Liver (tissue), 9 donors: Measurements from ENCODE around the gene CACHD1. TPM values are rescaled to one million over a fixed set of nuclear protein-coding genes. Genes with fewer than 3 reads are reported as not detected.

ENCODE experiments used
- DNase-seq: peaks from one replicate; pipeline ENCODE4 v3.0.0-alpha.2; 2017; ENCODE audit warnings: low spot score
- H3K27ac ChIP-seq, 2 donors: one replicate each; pipeline ENCODE4 v1.7.0; 2013; ENCODE audit warnings: inconsistent platforms in 2 of 2, low read length in 2 of 2, control low read depth in 1 of 2, low read depth in 1 of 2, mild to moderate bottlenecking in 1 of 2
- H3K27me3 ChIP-seq, 4 donors: one replicate each; pipeline versions ENCODE4 v1.6.1 to v1.7.0; 2013; ENCODE audit warnings: low read length in 3 of 4, inconsistent platforms in 1 of 4, mild to moderate bottlenecking in 1 of 4, moderate library complexity in 1 of 4; ENCODE audit not compliant: control insufficient read depth in 4 of 4, insufficient read depth in 4 of 4
- H3K36me3 ChIP-seq, 4 donors: one replicate each; pipeline versions ENCODE4 v1.6.1 to v1.7.0; 2013; ENCODE audit warnings: low read length in 3 of 4, mild to moderate bottlenecking in 3 of 4, low read depth in 1 of 4, moderate library complexity in 1 of 4; ENCODE audit not compliant: control insufficient read depth in 4 of 4, insufficient read depth in 3 of 4
- H3K4me1 ChIP-seq, 4 donors: one replicate each; pipeline versions ENCODE4 v1.6.1 to v1.7.0; 2013; ENCODE audit warnings: low read length in 3 of 4, mild to moderate bottlenecking in 3 of 4, moderate library complexity in 1 of 4; ENCODE audit not compliant: control insufficient read depth in 4 of 4, insufficient read depth in 4 of 4
- H3K4me3 ChIP-seq, 3 donors: one replicate each; pipeline versions ENCODE4 v1.6.1 to v1.7.0; 2013; ENCODE audit warnings: low read length in 3 of 3, control low read depth in 1 of 3, low read depth in 1 of 3, mild to moderate bottlenecking in 1 of 3
- H3K9ac ChIP-seq, 2 donors: one replicate each; pipeline ENCODE4 v1.7.0; 2013; ENCODE audit warnings: low read length in 2 of 2, mild to moderate bottlenecking in 2 of 2, moderate library complexity in 2 of 2, control low read depth in 1 of 2, low read depth in 1 of 2
- H3K9me3 ChIP-seq, 4 donors: one replicate each; pipeline versions ENCODE4 v1.6.1 to v1.7.0; 2013; ENCODE audit warnings: low read length in 3 of 4; ENCODE audit not compliant: control insufficient read depth in 4 of 4
- ATF3 ChIP-seq: IDR thresholded peaks from 2 replicates; pipeline ENCODE4 v1.6.1; 2016; ENCODE audit warnings: antibody characterized with exemption
- EGR1 ChIP-seq, 2 donors: IDR thresholded peaks; 2 replicates each; pipeline ENCODE4 v1.6.1; 2016 to 2018; ENCODE audit warnings: antibody characterized with exemption in 2 of 2, low read depth in 2 of 2
- FOXA1 ChIP-seq: IDR thresholded peaks from 2 replicates; pipeline ENCODE4 v1.6.1; 2016; ENCODE audit warnings: antibody characterized with exemption
- FOXA2 ChIP-seq: IDR thresholded peaks from 2 replicates; pipeline ENCODE4 v1.6.1; 2016; ENCODE audit warnings: antibody characterized with exemption
- GABPA ChIP-seq, 2 donors: IDR thresholded peaks in 1 of 2; conservative IDR thresholded peaks in 1 of 2; 2 replicates each; pipeline ENCODE4 v1.6.1; 2016; ENCODE audit warnings: antibody characterized with exemption in 2 of 2, mild to moderate bottlenecking in 1 of 2, moderate library complexity in 1 of 2
- HNF4A ChIP-seq, 2 donors: conservative IDR thresholded peaks; 2 replicates each; pipeline ENCODE4 v1.6.1; 2016; ENCODE audit warnings: antibody characterized with exemption in 2 of 2, mild to moderate bottlenecking in 2 of 2
- HNF4G ChIP-seq: IDR thresholded peaks from 2 replicates; pipeline ENCODE4 v1.6.1; 2016; ENCODE audit warnings: antibody characterized with exemption
- JUND ChIP-seq, 2 donors: IDR thresholded peaks; 2 replicates each; pipeline ENCODE4 v1.6.1; 2016; ENCODE audit warnings: antibody characterized with exemption in 2 of 2
- MAX ChIP-seq: IDR thresholded peaks from 2 replicates; pipeline ENCODE4 v1.6.1; 2016; ENCODE audit warnings: antibody characterized with exemption
- NR2F2 ChIP-seq: IDR thresholded peaks from 2 replicates; pipeline ENCODE4 v1.6.1; 2016; ENCODE audit warnings: antibody characterized with exemption
- RAD21 ChIP-seq, 2 donors: IDR thresholded peaks; 2 replicates each; pipeline ENCODE4 v1.6.1; 2016; ENCODE audit warnings: antibody characterized with exemption in 2 of 2, mild to moderate bottlenecking in 2 of 2
- RXRA ChIP-seq, 2 donors: IDR thresholded peaks; 2 replicates each; pipeline ENCODE4 v1.6.1; 2017 to 2018; ENCODE audit warnings: antibody characterized with exemption in 2 of 2, mild to moderate bottlenecking in 1 of 2
- SP1 ChIP-seq: IDR thresholded peaks from 2 replicates; pipeline ENCODE4 v1.6.1; 2018; ENCODE audit warnings: antibody characterized with exemption, mild to moderate bottlenecking
- TAF1 ChIP-seq: conservative IDR thresholded peaks from 2 replicates; pipeline ENCODE4 v1.6.1; 2016; ENCODE audit warnings: antibody characterized with exemption, mild to moderate bottlenecking
- YY1 ChIP-seq: IDR thresholded peaks from 2 replicates; pipeline ENCODE4 v1.6.1; 2016; ENCODE audit warnings: antibody characterized with exemption, mild to moderate bottlenecking
- ZBTB33 ChIP-seq: IDR thresholded peaks from 2 replicates; pipeline ENCODE4 v1.6.1; 2016; ENCODE audit warnings: antibody characterized with exemption
- WGBS: extraction: QIAGEN DNeasy Blood & Tissue Kit; methylation state at CpG from one replicate; pipeline ENCODE4 v1.1.7; 2013; 5-methylcytosine and 5-hydroxymethylcytosine counted together
- polyA plus RNA-seq, 2 donors: library from polyadenylated mRNA; stranded (reverse) in 1 of 2; unstranded in 1 of 2; fragments of 200-250 nt in 1 of 2; fragments of >200 nt in 1 of 2; fragmentation: Nextera tagmentation in 1 of 2; extraction: Ambion mirVana in 1 of 2; gene quantifications; one replicate each; pipeline versions ENCODE4 v1.2.1 to v1.2.3, GENCODE V29; 2013 to 2015
- total RNA-seq, 2 donors: library from RNA; depleted of rRNA; stranded (reverse); fragments of >200 nt; gene quantifications; one replicate each; pipeline ENCODE4 v1.2.3, GENCODE V29; 2014
- TF ChIP-seq, protein P1 (sequence below): IDR thresholded peaks from 2 replicates; pipeline ENCODE4 v1.6.1; 2016; ENCODE audit warnings: antibody characterized with exemption, mild to moderate bottlenecking
- TF ChIP-seq, protein P2 (sequence below): fragments of 150-350 bp; IDR thresholded peaks from 2 replicates; pipeline ENCODE4 v1.5.1; 2017; ENCODE audit warnings: improper control_type of control experiment, low read depth, low read length; ENCODE audit not compliant: missing input control
- donor health status: healthy.
- donor health status: healthy.
- donor health status: healthy.
- donor health status: healthy.
- donor health status: healthy.

CACHD1 gene
- total and polyA plus RNA-seq, 4 donors = 0.68 to 4.2 (median 2.3) TPM

- H3K27ac ChIP-seq = no peak overlapping the region
- no peaks in the 10 kb centered on the region for H3K36me3 ChIP-seq
- H3K9me3 ChIP-seq = no peaks in the 10 kb centered on the region
- no peaks in the 10 kb centered on the region for H3K27me3 ChIP-seq
- no peak for DNase-seq
- WGBS = 30% methylated on average over 3 of the region's 3 CpGs
- TF ChIP-seq RXRA (IDR thresholded peaks at IDR 0.05) = peak in 1 of 2 donors; percentile 48
- TF ChIP-seq ZBTB33 = peak; percentile 29
- no peak for TF ChIP-seq ATF3
- TF ChIP-seq HNF4G = no peak
- TF ChIP-seq SP1 = peak; percentile 32
- TF ChIP-seq FOXA1 = no peak
- peak; percentile 3 for TF ChIP-seq FOXA2
- TF ChIP-seq NR2F2 = peak; percentile 30
- no peak for TF ChIP-seq EGR1 (IDR thresholded peaks at IDR 0.05; ENCODE audit: low read depth in 2 of 2)
- TF ChIP-seq, protein P1, sequence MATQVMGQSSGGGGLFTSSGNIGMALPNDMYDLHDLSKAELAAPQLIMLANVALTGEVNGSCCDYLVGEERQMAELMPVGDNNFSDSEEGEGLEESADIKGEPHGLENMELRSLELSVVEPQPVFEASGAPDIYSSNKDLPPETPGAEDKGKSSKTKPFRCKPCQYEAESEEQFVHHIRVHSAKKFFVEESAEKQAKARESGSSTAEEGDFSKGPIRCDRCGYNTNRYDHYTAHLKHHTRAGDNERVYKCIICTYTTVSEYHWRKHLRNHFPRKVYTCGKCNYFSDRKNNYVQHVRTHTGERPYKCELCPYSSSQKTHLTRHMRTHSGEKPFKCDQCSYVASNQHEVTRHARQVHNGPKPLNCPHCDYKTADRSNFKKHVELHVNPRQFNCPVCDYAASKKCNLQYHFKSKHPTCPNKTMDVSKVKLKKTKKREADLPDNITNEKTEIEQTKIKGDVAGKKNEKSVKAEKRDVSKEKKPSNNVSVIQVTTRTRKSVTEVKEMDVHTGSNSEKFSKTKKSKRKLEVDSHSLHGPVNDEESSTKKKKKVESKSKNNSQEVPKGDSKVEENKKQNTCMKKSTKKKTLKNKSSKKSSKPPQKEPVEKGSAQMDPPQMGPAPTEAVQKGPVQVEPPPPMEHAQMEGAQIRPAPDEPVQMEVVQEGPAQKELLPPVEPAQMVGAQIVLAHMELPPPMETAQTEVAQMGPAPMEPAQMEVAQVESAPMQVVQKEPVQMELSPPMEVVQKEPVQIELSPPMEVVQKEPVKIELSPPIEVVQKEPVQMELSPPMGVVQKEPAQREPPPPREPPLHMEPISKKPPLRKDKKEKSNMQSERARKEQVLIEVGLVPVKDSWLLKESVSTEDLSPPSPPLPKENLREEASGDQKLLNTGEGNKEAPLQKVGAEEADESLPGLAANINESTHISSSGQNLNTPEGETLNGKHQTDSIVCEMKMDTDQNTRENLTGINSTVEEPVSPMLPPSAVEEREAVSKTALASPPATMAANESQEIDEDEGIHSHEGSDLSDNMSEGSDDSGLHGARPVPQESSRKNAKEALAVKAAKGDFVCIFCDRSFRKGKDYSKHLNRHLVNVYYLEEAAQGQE = no peak
- peak; percentile 84 for TF ChIP-seq YY1
- TF ChIP-seq HNF4A (conservative IDR thresholded peaks at IDR 0.05) = peak; percentile 63 to 72
- TF ChIP-seq, protein P2, sequence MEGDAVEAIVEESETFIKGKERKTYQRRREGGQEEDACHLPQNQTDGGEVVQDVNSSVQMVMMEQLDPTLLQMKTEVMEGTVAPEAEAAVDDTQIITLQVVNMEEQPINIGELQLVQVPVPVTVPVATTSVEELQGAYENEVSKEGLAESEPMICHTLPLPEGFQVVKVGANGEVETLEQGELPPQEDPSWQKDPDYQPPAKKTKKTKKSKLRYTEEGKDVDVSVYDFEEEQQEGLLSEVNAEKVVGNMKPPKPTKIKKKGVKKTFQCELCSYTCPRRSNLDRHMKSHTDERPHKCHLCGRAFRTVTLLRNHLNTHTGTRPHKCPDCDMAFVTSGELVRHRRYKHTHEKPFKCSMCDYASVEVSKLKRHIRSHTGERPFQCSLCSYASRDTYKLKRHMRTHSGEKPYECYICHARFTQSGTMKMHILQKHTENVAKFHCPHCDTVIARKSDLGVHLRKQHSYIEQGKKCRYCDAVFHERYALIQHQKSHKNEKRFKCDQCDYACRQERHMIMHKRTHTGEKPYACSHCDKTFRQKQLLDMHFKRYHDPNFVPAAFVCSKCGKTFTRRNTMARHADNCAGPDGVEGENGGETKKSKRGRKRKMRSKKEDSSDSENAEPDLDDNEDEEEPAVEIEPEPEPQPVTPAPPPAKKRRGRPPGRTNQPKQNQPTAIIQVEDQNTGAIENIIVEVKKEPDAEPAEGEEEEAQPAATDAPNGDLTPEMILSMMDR = no peak
- TF ChIP-seq TAF1 = no peak
- TF ChIP-seq RAD21 (IDR thresholded peaks at IDR 0.05) = peak; percentile 18 to 32
- TF ChIP-seq JUND (IDR thresholded peaks at IDR 0.05) = peak in 1 of 2 donors; percentile 20
- TF ChIP-seq GABPA (IDR thresholded peaks at IDR 0.05 in 1 of 2, conservative IDR thresholded peaks at IDR 0.05 in 1 of 2) = no peak
- peak; percentile 25 for TF ChIP-seq MAX
- no peak overlapping the region for H3K4me3 ChIP-seq
- peaks cover 2 to 36% (median 28%) of the 10 kb centered on the region in 4 donors for H3K4me1 ChIP-seq
- no peak overlapping the region for H3K9ac ChIP-seq
Observed at GRCh38 chr1:64478594-64479470, 8.9 kb downstream of the CACHD1 start.
